HepG2 (cell line): Measurements from ENCODE around the gene EVPLL. TPM values are rescaled to one million over a fixed set of nuclear protein-coding genes. Genes with fewer than 3 reads are reported as not detected.
"Not testable (repeated sequence)": the region's sequence is repeated elsewhere in the genome, so short reads cannot be mapped to it uniquely, and the experiment has no call there.

Experiments used
- ATAC-seq: fragments of 200-7000 bp; cut with Tn5 transposase; 3 replicates; pipeline ENCODE4 v1.9.1; 2020; ENCODE audit warnings: mild to moderate bottlenecking, moderate library complexity
- BruUV-seq: library from RNA; stranded (reverse); fragments of 400-500 nt; replicated peaks from 2 replicates; lab custom pipeline; 2021; lab: Mats Ljungman, UMichigan
- CTCF ChIA-PET: fragments of 300-600 bp; formaldehyde crosslinking; extraction: SDS; loops from one replicate; lab custom pipeline; 2021; ENCODE audit warnings: low total read pairs, inconsistent platforms, low intra/inter-chr PET ratio; lab: Yijun Ruan, JAX
- POLR2A ChIA-PET: fragments of 350-600 bp; sonication (Branson Sonifier 250); formaldehyde crosslinking; loops from one replicate; lab custom pipeline; 2020; ENCODE audit warnings: antibody characterized with exemption, inconsistent platforms; lab: Yijun Ruan, JAX
- DNase-seq: peaks from one replicate; pipeline ENCODE4 v3.0.0-alpha.2; 2015; ENCODE audit warnings: low spot score
- FAIRE-seq: peaks from 3 replicates; lab custom pipeline; 2011; peaks lifted over from hg19 to GRCh38; lab: Jason Lieb, UNC
- H2AFZ ChIP-seq: one replicate; pipeline ENCODE4 v1.6.1; 2011; ENCODE audit warnings: low read length, inconsistent platforms
- H3K27ac ChIP-seq: fragments of 300-600 bp; 3 replicates; pipeline ENCODE4 v1.8.0; 2011; ENCODE audit warnings: mixed run types, mild to moderate bottlenecking, mixed read lengths, low read length, inconsistent platforms; ENCODE audit not compliant: insufficient read depth; ENCODE audit errors: extremely low read length
- H3K27me3 ChIP-seq, 2 experiments: fragments of 200-600 bp in 1 of 2; 2 replicates in 1 of 2; 3 replicates in 1 of 2; pipeline versions ENCODE4 v1.6.0 to v1.8.0; 2011; ENCODE audit warnings: low read length in 2 of 2, mild to moderate bottlenecking in 2 of 2, moderate library complexity in 2 of 2, inconsistent platforms in 1 of 2; ENCODE audit not compliant: insufficient read depth in 2 of 2, control insufficient read depth in 1 of 2
- H3K36me3 ChIP-seq, 2 experiments: fragments of 200-600 bp in 1 of 2; replicated peaks in 1 of 2; 2 replicates in 1 of 2; 3 replicates in 1 of 2; pipeline versions ENCODE4 v1.5.1 to v1.8.0; 2011; ENCODE audit warnings: low read length in 2 of 2, inconsistent platforms in 1 of 2; ENCODE audit not compliant: insufficient read depth in 2 of 2, control insufficient read depth in 1 of 2
- H3K4me1 ChIP-seq: 2 replicates; pipeline ENCODE4 v1.5.1; 2012; ENCODE audit warnings: low read length, inconsistent platforms; ENCODE audit not compliant: insufficient read depth
- H3K4me2 ChIP-seq: 2 replicates; pipeline ENCODE4 v1.6.0; 2011; ENCODE audit warnings: low read depth, low read length, inconsistent platforms
- H3K4me3 ChIP-seq, 3 experiments: fragments of 200-600 bp in 1 of 3; sonication (generic), shearing (Covaris generic) in 1 of 3; replicated peaks in 1 of 3; 2 replicates each; pipeline ENCODE4 v1.5.1; 2011 to 2016; ENCODE audit warnings: low read length in 3 of 3, inconsistent platforms in 2 of 3, low read depth in 2 of 3, mild to moderate bottlenecking in 2 of 3, control low read depth in 1 of 3, mixed read lengths in 1 of 3; ENCODE audit not compliant: insufficient read depth in 1 of 3
- H3K79me2 ChIP-seq: one replicate; pipeline ENCODE4 v1.6.1; 2011; ENCODE audit warnings: low read length, inconsistent platforms; ENCODE audit not compliant: insufficient read depth
- H3K9ac ChIP-seq: 2 replicates; pipeline ENCODE4 v1.6.0; 2011; ENCODE audit warnings: mild to moderate bottlenecking, low read depth, low read length, inconsistent platforms; ENCODE audit not compliant: insufficient read depth
- H3K9me3 ChIP-seq: 2 replicates; pipeline ENCODE4 v1.5.1; 2012; ENCODE audit warnings: mild to moderate bottlenecking, low read length
- H4K20me1 ChIP-seq: 2 replicates; pipeline ENCODE4 v1.6.0; 2011; ENCODE audit warnings: inconsistent platforms, mild to moderate bottlenecking, low read length, moderate library complexity; ENCODE audit not compliant: insufficient read depth
- WGBS: methylation state at CpG from one replicate; pipeline ENCODE4 v1.1.6; 2017; ENCODE audit warnings: low lambda C conversion rate; 5-methylcytosine and 5-hydroxymethylcytosine counted together
- in situ Hi-C: cut with HindIII; loops from 2 replicates; pipeline ENCODE4 v1.10.0; 2017; ENCODE audit warnings: low pct_unique_long_range_greater_than_20kb; ENCODE audit not compliant: extremely low pct_ligation_motif_present
- intact Hi-C: fragments of 100-400 bp; cut with micrococcal nuclease; formaldehyde crosslinking; loops from one replicate; pipeline ENCODE4 v1.10.0; 2022; ENCODE audit not compliant: unreplicated experiment
- microRNA-seq: library from miRNA; unstranded; fragments of <30 nt; microRNA quantifications from one replicate; pipeline ENCODE4, GENCODE V29; 2020
- polyA plus RNA-seq, 8 experiments: library from polyadenylated mRNA; depleted of rRNA in 3 of 8; stranded (reverse) in 7 of 8; unstranded in 1 of 8; fragments of >200 nt; fragmentation: Illumina TruSeq in 4 of 8; extraction: Trizol in 4 of 8; gene quantifications; 2 replicates each; pipeline versions ENCODE4 v1.2.1 to v1.2.3, GENCODE V29; 2011 to 2016; ENCODE audit warnings: low read depth in 4 of 8, missing spikeins in 1 of 8, mixed read lengths in 1 of 8; ENCODE audit not compliant: insufficient read depth in 1 of 8
- small RNA-seq, 3 experiments: library from RNA; depleted of rRNA; stranded (forward); fragments of <200 nt; gene quantifications; one replicate each; pipeline ENCODE3, GENCODE V24; 2012; ENCODE audit warnings: low read depth in 2 of 3, low replicate concordance in 1 of 3; ENCODE audit not compliant: insufficient read length in 3 of 3, insufficient read depth in 2 of 3
- total RNA-seq, 5 experiments: library from RNA; depleted of rRNA; stranded (reverse); fragments of >200 nt; fragmentation: Illumina TruSeq; extraction: Trizol; gene quantifications; 2 replicates each; pipeline ENCODE4 v1.2.3, GENCODE V29; 2016; ENCODE audit warnings: low read depth in 1 of 5

The EVPLL gene
- total and polyA plus RNA-seq, 2 of the 13 experiments (the other 11 are each of a cell fraction or from before 2014, with no cell fraction given) = 0.07 TPM; not detected in 1

GRCh38 chr17:18425593-18425992 is 48.0 kb downstream of the EVPLL start:
- H3K27ac ChIP-seq, FAIRE-seq, CTCF ChIA-PET, H3K4me1 ChIP-seq, BruUV-seq, DNase-seq, H3K36me3 ChIP-seq, intact Hi-C loops, H2AFZ ChIP-seq, H3K4me3 ChIP-seq, POLR2A ChIA-PET, H3K4me2 ChIP-seq, H3K9me3 ChIP-seq, H3K79me2 ChIP-seq, H3K27me3 ChIP-seq, ATAC-seq, H4K20me1 ChIP-seq, H3K9ac ChIP-seq, in situ Hi-C loops: not testable (repeated sequence)
- 26% methylated on average over 4 of the region's 6 CpGs for whole genome bisulfite sequencing

- H3K27ac ChIP-seq, in situ Hi-C loops, BruUV-seq, H3K4me2 ChIP-seq, H4K20me1 ChIP-seq, POLR2A ChIA-PET, H2AFZ ChIP-seq, H3K36me3 ChIP-seq, H3K9me3 ChIP-seq, CTCF ChIA-PET, H3K9ac ChIP-seq, H3K4me1 ChIP-seq, FAIRE-seq, H3K79me2 ChIP-seq, DNase-seq, intact Hi-C loops, H3K27me3 ChIP-seq, H3K4me3 ChIP-seq: not testable (repeated sequence)
- ATAC-seq = peak; percentile 57; the same call in 1 of the 3 replicates
- no CpG with 5 or more reads among the region's 16 CpGs for WGBS
These were observed 49.1 kb downstream of the EVPLL start for GRCh38 chr17:18426639-18427038.

- H3K9ac ChIP-seq, DNase-seq, H3K4me2 ChIP-seq, ATAC-seq, FAIRE-seq, H3K9me3 ChIP-seq, H3K27ac ChIP-seq, H3K79me2 ChIP-seq, H3K4me3 ChIP-seq, CTCF ChIA-PET, H3K36me3 ChIP-seq, POLR2A ChIA-PET, in situ Hi-C loops, intact Hi-C loops, H2AFZ ChIP-seq, H4K20me1 ChIP-seq, H3K27me3 ChIP-seq, BruUV-seq, H3K4me1 ChIP-seq: not testable (repeated sequence)
- no CpG with 5 or more reads among the region's 9 CpGs for WGBS
These were observed 54.6 kb downstream of the EVPLL start for GRCh38 chr17:18432206-18432605.

Small RNAs within 50 kb of the gene (microRNA-seq; reads per million reads assigned to microRNA genes)
- not detected for gene MIR6778

Small RNAs within 50 kb of the gene (small RNA-seq; reads per million reads assigned to genes)
- gene AL353997.5 = 0 reads per million in 3 experiments
- gene YWHAEP2 = 0 reads per million in 3 experiments

Other genes with a start within 250 kb of the EVPLL start
- 68.9 and 77.9 TPM in 2 replicates for gene ALKBH5, start 193.9 kb upstream of the EVPLL start, total RNA-seq (2016; rRNA removed; fragmentation: Illumina TruSeq; extraction: Trizol)
- gene ALKBH5, start 193.9 kb upstream of the EVPLL start, polyA plus RNA-seq (2011; rRNA removed) = 76.9 and 81.4 TPM in 2 replicates
- 15.3 and 19.7 TPM in 2 replicates for gene LLGL1, start 152.1 kb upstream of the EVPLL start, total RNA-seq (2016; rRNA removed; fragmentation: Illumina TruSeq; extraction: Trizol)
- 15.0 and 18.8 TPM in 2 replicates for gene LLGL1, start 152.1 kb upstream of the EVPLL start, polyA plus RNA-seq (2011; rRNA removed)
- gene FLII, start 119.0 kb upstream of the EVPLL start, total RNA-seq (2016; rRNA removed; fragmentation: Illumina TruSeq; extraction: Trizol) = 130 and 135 TPM in 2 replicates
- gene FLII, start 119.0 kb upstream of the EVPLL start, polyA plus RNA-seq (2011; rRNA removed) = 303 and 324 TPM in 2 replicates
- gene MIEF2, start 117.1 kb upstream of the EVPLL start, total RNA-seq (2016; rRNA removed; fragmentation: Illumina TruSeq; extraction: Trizol) = 8.0 and 8.2 TPM in 2 replicates
- 6.0 and 9.5 TPM in 2 replicates for gene MIEF2, start 117.1 kb upstream of the EVPLL start, polyA plus RNA-seq (2011; rRNA removed)
- gene TOP3A, start 62.8 kb upstream of the EVPLL start, total RNA-seq (2016; rRNA removed; fragmentation: Illumina TruSeq; extraction: Trizol) = 30.7 and 36.8 TPM in 2 replicates
- gene TOP3A, start 62.8 kb upstream of the EVPLL start, polyA plus RNA-seq (2011; rRNA removed) = 15.4 and 16.9 TPM in 2 replicates
- 11.8 and 16.6 TPM in 2 replicates for gene SMCR8, start 62.5 kb upstream of the EVPLL start, total RNA-seq (2016; rRNA removed; fragmentation: Illumina TruSeq; extraction: Trizol)
- gene SMCR8, start 62.5 kb upstream of the EVPLL start, polyA plus RNA-seq (2011; rRNA removed) = 7.6 and 7.7 TPM in 2 replicates
- 48.8 and 58.7 TPM in 2 replicates for gene SHMT1, start 14.2 kb upstream of the EVPLL start, total RNA-seq (2016; rRNA removed; fragmentation: Illumina TruSeq; extraction: Trizol)
- gene SHMT1, start 14.2 kb upstream of the EVPLL start, polyA plus RNA-seq (2011; rRNA removed) = 19.0 and 21.3 TPM in 2 replicates
- gene LGALS9C, start 99.0 kb downstream of the EVPLL start, total RNA-seq (2016; rRNA removed; fragmentation: Illumina TruSeq; extraction: Trizol) = not detected in 2 replicates
- not detected in 2 replicates for gene LGALS9C, start 99.0 kb downstream of the EVPLL start, polyA plus RNA-seq (2011; rRNA removed)